HepG2 (cell line): ENCODE measurements around the gene C20orf202. TPM values are rescaled to one million over a fixed set of nuclear protein-coding genes. Genes with fewer than 3 reads are reported as not detected.

Source experiments
- FOXO1 ChIP-seq: sonication (generic); formaldehyde crosslinking; IDR thresholded peaks from 2 replicates; pipeline ENCODE4 v1.4.0; 2020; ENCODE audit warnings: missing genetic modification reagents
- HES4 ChIP-seq: sonication (generic); formaldehyde crosslinking; IDR thresholded peaks from 2 replicates; pipeline ENCODE4 v1.9.0; 2021; ENCODE audit warnings: mild to moderate bottlenecking, missing genetic modification reagents, borderline replicate concordance
- MBD4 ChIP-seq: IDR thresholded peaks from 2 replicates; pipeline ENCODE4 v1.6.1; 2012; ENCODE audit warnings: low read length, inconsistent platforms, borderline replicate concordance
- NFYB ChIP-seq: sonication (generic); formaldehyde crosslinking; IDR thresholded peaks from 2 replicates; pipeline ENCODE4 v1.4.0; 2020; ENCODE audit warnings: missing genetic modification reagents
- NR2F2 ChIP-seq: IDR thresholded peaks from 2 replicates; pipeline ENCODE4 v1.6.1; 2012; ENCODE audit warnings: low read depth, inconsistent platforms, borderline replicate concordance
- RAD51 ChIP-seq: fragments of 450-650 bp; IDR thresholded peaks from 2 replicates; pipeline ENCODE4 v1.6.1; 2016; ENCODE audit warnings: borderline replicate concordance
- RNF2 ChIP-seq: fragments of 450-650 bp; conservative IDR thresholded peaks from 2 replicates; pipeline ENCODE4 v1.6.1; 2016; ENCODE audit warnings: low read depth
- SRSF9 ChIP-seq: fragments of 200-400 bp; formaldehyde crosslinking; IDR thresholded peaks from 2 replicates; pipeline ENCODE4 v1.6.1; 2018; ENCODE audit warnings: borderline replicate concordance, mild to moderate bottlenecking, low read depth, low read length; ENCODE audit not compliant: insufficient read depth, poor library complexity, severe bottlenecking
- TOE1 ChIP-seq: sonication (generic); formaldehyde crosslinking; IDR thresholded peaks from 2 replicates; pipeline ENCODE4 v1.4.0; 2020; ENCODE audit warnings: mild to moderate bottlenecking, missing genetic modification reagents
- ZNF224 ChIP-seq: sonication (generic); formaldehyde crosslinking; IDR thresholded peaks from 2 replicates; pipeline ENCODE4 v1.5.0; 2020; ENCODE audit warnings: mild to moderate bottlenecking, missing genetic modification reagents
- ZNF326 ChIP-seq: sonication (generic); formaldehyde crosslinking; IDR thresholded peaks from 2 replicates; pipeline ENCODE4 v1.4.0; 2020; ENCODE audit warnings: missing genetic modification reagents, borderline replicate concordance
- ZNF747 ChIP-seq: sonication (generic); formaldehyde crosslinking; IDR thresholded peaks from 2 replicates; pipeline ENCODE4 v1.8.1; 2023; ENCODE audit warnings: missing genetic modification reagents, mild to moderate bottlenecking, borderline replicate concordance
- polyA plus RNA-seq, 8 experiments: library from polyadenylated mRNA; depleted of rRNA in 3 of 8; stranded (reverse) in 7 of 8; unstranded in 1 of 8; fragments of >200 nt; fragmentation: Illumina TruSeq in 4 of 8; extraction: Trizol in 4 of 8; gene quantifications; 2 replicates each; pipeline versions ENCODE4 v1.2.1 to v1.2.3, GENCODE V29; 2011 to 2016; ENCODE audit warnings: low read depth in 4 of 8, missing spikeins in 1 of 8, mixed read lengths in 1 of 8; ENCODE audit not compliant: insufficient read depth in 1 of 8
- total RNA-seq, 5 experiments: library from RNA; depleted of rRNA; stranded (reverse); fragments of >200 nt; fragmentation: Illumina TruSeq; extraction: Trizol; gene quantifications; 2 replicates each; pipeline ENCODE4 v1.2.3, GENCODE V29; 2016; ENCODE audit warnings: low read depth in 1 of 5
- TF ChIP-seq, protein P1 (sequence below): sonication (generic); formaldehyde crosslinking; IDR thresholded peaks from 2 replicates; pipeline ENCODE4 v1.4.0; 2020; ENCODE audit warnings: missing genetic modification reagents, mild to moderate bottlenecking, borderline replicate concordance
- TF ChIP-seq, protein P2 (sequence below): sonication (generic); formaldehyde crosslinking; IDR thresholded peaks from 2 replicates; pipeline ENCODE4; 2020; ENCODE audit warnings: missing genetic modification reagents, mild to moderate bottlenecking, borderline replicate concordance
- TF ChIP-seq, protein P3 (sequence below): sonication (generic); formaldehyde crosslinking; IDR thresholded peaks from 2 replicates; pipeline ENCODE4 v1.4.0; 2020; ENCODE audit warnings: missing genetic modification reagents, borderline replicate concordance
- TF ChIP-seq, protein P4 (sequence below): sonication (generic); formaldehyde crosslinking; IDR thresholded peaks from 2 replicates; pipeline ENCODE4 v1.4.0; 2020; ENCODE audit warnings: missing genetic modification reagents
- TF ChIP-seq, protein P5 (sequence below): sonication (generic); formaldehyde crosslinking; IDR thresholded peaks from 2 replicates; pipeline ENCODE4 v1.5.0; 2020; ENCODE audit warnings: missing genetic modification reagents, mild to moderate bottlenecking, borderline replicate concordance

Gene C20orf202
- total and polyA plus RNA-seq, 2 of the 13 experiments (the other 11 are each of a cell fraction or from before 2014, with no cell fraction given), result 0.20 to 1.2 TPM

DNA sequence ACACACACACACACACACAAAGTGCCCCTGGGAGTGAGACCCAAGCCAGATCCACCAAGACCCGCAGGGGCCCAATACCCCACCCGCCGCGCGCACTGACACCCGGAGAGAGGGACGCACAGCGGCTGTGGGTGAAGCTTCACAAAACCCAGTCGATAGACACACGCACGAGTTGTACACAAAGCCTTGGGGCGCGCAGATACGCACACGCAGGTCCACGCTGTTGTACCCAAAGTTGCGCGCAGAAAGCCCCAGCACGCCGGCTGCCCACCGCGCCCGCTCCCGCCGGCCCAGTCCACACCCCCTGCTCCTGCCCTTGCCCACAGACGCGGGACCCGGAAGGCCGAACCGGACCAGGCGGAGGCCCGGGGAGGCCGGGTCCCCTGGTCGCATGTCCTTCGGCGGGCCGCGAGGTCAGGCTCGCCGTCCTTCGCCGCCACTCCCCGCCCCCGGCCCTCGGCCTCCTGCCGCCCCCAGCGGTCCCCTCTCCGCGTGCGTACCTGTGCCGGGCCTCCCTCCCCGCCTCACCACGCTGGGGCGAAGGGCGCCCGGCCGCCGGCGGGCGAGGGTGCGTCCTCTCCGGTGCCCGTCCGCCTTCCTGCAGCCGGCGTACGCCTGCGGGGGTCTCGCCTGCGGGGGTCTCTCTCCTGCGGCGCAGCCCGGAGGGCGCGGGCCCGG lies 18.5 kb upstream of the C20orf202 start, which contains the start of gene TMEM74B (continued):
- TF ChIP-seq SRSF9 (no peak), MBD4 (no peak), ZNF747 (CRISPR knock-in tag) (peak; percentile 83; the same call in 1 of the 2 replicates), NFYB (CRISPR knock-in tag) (no peak), TOE1 (CRISPR knock-in tag) (no peak), RNF2 (0 out of 2 replicates have a peak, but pooled peaks have one; percentile 53), ZNF326 (CRISPR knock-in tag) (no peak), HES4 (0 out of 2 replicates have a peak, but pooled peaks have one; percentile 64), ZNF224 (CRISPR knock-in tag) (no peak), NR2F2 (no peak), FOXO1 (CRISPR knock-in tag) (peak; percentile 51; the same call in 1 of the 2 replicates), RAD51 (no peak)
- TF ChIP-seq, protein P1, sequence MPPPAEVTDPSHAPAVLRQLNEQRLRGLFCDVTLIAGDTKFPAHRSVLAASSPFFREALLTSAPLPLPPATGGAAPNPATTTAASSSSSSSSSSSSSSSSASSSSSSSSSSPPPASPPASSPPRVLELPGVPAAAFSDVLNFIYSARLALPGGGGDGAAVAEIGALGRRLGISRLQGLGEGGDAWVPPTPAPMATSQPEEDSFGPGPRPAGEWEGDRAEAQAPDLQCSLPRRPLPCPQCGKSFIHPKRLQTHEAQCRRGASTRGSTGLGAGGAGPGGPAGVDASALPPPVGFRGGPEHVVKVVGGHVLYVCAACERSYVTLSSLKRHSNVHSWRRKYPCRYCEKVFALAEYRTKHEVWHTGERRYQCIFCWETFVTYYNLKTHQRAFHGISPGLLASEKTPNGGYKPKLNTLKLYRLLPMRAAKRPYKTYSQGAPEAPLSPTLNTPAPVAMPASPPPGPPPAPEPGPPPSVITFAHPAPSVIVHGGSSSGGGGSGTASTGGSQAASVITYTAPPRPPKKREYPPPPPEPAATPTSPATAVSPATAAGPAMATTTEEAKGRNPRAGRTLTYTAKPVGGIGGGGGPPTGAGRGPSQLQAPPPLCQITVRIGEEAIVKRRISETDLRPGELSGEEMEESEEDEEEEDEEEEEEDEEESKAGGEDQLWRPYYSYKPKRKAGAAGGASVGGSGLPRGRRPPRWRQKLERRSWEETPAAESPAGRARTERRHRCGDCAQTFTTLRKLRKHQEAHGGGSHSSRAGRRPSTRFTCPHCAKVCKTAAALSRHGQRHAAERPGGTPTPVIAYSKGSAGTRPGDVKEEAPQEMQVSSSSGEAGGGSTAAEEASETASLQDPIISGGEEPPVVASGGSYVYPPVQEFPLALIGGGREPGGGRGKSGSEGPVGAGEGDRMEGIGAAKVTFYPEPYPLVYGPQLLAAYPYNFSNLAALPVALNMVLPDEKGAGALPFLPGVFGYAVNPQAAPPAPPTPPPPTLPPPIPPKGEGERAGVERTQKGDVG (CRISPR knock-in tag), result no peak
- TF ChIP-seq, protein P2, sequence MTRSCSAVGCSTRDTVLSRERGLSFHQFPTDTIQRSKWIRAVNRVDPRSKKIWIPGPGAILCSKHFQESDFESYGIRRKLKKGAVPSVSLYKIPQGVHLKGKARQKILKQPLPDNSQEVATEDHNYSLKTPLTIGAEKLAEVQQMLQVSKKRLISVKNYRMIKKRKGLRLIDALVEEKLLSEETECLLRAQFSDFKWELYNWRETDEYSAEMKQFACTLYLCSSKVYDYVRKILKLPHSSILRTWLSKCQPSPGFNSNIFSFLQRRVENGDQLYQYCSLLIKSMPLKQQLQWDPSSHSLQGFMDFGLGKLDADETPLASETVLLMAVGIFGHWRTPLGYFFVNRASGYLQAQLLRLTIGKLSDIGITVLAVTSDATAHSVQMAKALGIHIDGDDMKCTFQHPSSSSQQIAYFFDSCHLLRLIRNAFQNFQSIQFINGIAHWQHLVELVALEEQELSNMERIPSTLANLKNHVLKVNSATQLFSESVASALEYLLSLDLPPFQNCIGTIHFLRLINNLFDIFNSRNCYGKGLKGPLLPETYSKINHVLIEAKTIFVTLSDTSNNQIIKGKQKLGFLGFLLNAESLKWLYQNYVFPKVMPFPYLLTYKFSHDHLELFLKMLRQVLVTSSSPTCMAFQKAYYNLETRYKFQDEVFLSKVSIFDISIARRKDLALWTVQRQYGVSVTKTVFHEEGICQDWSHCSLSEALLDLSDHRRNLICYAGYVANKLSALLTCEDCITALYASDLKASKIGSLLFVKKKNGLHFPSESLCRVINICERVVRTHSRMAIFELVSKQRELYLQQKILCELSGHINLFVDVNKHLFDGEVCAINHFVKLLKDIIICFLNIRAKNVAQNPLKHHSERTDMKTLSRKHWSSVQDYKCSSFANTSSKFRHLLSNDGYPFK (CRISPR knock-in tag), result no peak; the same call in 1 of the 2 replicates
- TF ChIP-seq, protein P3, sequence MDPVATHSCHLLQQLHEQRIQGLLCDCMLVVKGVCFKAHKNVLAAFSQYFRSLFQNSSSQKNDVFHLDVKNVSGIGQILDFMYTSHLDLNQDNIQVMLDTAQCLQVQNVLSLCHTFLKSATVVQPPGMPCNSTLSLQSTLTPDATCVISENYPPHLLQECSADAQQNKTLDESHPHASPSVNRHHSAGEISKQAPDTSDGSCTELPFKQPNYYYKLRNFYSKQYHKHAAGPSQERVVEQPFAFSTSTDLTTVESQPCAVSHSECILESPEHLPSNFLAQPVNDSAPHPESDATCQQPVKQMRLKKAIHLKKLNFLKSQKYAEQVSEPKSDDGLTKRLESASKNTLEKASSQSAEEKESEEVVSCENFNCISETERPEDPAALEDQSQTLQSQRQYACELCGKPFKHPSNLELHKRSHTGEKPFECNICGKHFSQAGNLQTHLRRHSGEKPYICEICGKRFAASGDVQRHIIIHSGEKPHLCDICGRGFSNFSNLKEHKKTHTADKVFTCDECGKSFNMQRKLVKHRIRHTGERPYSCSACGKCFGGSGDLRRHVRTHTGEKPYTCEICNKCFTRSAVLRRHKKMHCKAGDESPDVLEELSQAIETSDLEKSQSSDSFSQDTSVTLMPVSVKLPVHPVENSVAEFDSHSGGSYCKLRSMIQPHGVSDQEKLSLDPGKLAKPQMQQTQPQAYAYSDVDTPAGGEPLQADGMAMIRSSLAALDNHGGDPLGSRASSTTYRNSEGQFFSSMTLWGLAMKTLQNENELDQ (CRISPR knock-in tag), result no peak
- TF ChIP-seq, protein P4, sequence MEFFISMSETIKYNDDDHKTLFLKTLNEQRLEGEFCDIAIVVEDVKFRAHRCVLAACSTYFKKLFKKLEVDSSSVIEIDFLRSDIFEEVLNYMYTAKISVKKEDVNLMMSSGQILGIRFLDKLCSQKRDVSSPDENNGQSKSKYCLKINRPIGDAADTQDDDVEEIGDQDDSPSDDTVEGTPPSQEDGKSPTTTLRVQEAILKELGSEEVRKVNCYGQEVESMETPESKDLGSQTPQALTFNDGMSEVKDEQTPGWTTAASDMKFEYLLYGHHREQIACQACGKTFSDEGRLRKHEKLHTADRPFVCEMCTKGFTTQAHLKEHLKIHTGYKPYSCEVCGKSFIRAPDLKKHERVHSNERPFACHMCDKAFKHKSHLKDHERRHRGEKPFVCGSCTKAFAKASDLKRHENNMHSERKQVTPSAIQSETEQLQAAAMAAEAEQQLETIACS, result 0 out of 2 replicates have a peak, but pooled peaks have one; percentile 17
- TF ChIP-seq, protein P5, sequence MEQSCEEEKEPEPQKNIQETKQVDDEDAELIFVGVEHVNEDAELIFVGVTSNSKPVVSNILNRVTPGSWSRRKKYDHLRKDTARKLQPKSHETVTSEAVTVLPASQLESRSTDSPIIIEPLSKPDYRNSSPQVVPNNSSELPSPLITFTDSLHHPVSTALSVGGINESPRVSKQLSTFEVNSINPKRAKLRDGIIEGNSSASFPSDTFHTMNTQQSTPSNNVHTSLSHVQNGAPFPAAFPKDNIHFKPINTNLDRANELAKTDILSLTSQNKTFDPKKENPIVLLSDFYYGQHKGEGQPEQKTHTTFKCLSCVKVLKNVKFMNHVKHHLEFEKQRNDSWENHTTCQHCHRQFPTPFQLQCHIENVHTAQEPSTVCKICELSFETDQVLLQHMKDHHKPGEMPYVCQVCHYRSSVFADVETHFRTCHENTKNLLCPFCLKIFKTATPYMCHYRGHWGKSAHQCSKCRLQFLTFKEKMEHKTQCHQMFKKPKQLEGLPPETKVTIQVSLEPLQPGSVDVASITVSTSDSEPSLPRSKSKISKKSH, result peak; percentile 79
